ENCODE measurements around the gene GPS2. TPM values are rescaled to one million over a fixed set of nuclear protein-coding genes. Genes with fewer than 3 reads are reported as not detected.

GPS2 gene
- total and polyA plus RNA-seq, 2 donors (not counting 1 experiment from before 2014, with no cell fraction given), result 30.6 to 55.3 TPM

- H3K36me3 ChIP-seq (ENCODE audit: control insufficient read depth, insufficient read depth, low read length), result no peaks in the 10 kb centered on the region
- peak overlapping the region; percentile 70 for H3K4me2 ChIP-seq (ENCODE audit: extremely low read depth, insufficient read depth, low read length)
- peaks cover 33% of the 10 kb centered on the region for H3K27me3 ChIP-seq (ENCODE audit: control insufficient read depth, insufficient read depth, low read length)
- no peaks in the 10 kb centered on the region for H4K20me1 ChIP-seq (ENCODE audit: control insufficient read depth, extremely low read depth, insufficient read depth, low read length)
- no peaks in the 10 kb centered on the region for H3K9me3 ChIP-seq (ENCODE audit: control insufficient read depth, insufficient read depth, low read depth, low read length)
- peak overlapping the region in 1 of 4 experiments; percentile 33 for H3K4me3 ChIP-seq (replicated peaks in 1 of 4; ENCODE audit: control extremely low read depth in 1 of 4, insufficient read depth in 1 of 4, low read depth in 3 of 4, low read length in 4 of 4)
- no peaks in the 10 kb centered on the region for H3K79me2 ChIP-seq (ENCODE audit: control insufficient read depth, insufficient read depth, low read length)
- no peaks in the 10 kb centered on the region for H3K4me1 ChIP-seq (ENCODE audit: control insufficient read depth, extremely low read depth, insufficient read depth, low read length)
- DNase-seq (ENCODE audit: low read depth in 2 of 2), result no peak
- no peak overlapping the region for H2AFZ ChIP-seq (ENCODE audit: low read length)
- no peak overlapping the region for H3K9ac ChIP-seq (ENCODE audit: insufficient read depth, low read length)
- no peak for TF ChIP-seq CTCF (conservative IDR thresholded peaks at IDR 0.05 in 1 of 2, IDR thresholded peaks at IDR 0.05 in 1 of 2; ENCODE audit: low read depth in 1 of 2, low read length in 2 of 2)
- TF ChIP-seq EZH2 (IDR thresholded peaks at IDR 0.05; ENCODE audit: low read length, missing control alignments), result no peak
- no peak overlapping the region for H3K27ac ChIP-seq (ENCODE audit: insufficient read depth, low read length)
These were observed 19.7 kb downstream of the GPS2 start for GRCh38 chr17:7295230-7296180.

GRCh38 chr17:7294614-7295153 lies 20.5 kb downstream of the GPS2 start, which contains the start of gene YBX2:
Gene YBX2, minus strand, starts transcription at chr17:7294639. Its CDS starts 139 bp downstream, at chr17:7294500.
- peaks cover 38% of the 10 kb centered on the region for H3K27me3 ChIP-seq (ENCODE audit: control insufficient read depth, insufficient read depth, low read length)
- H3K9me3 ChIP-seq (ENCODE audit: control insufficient read depth, insufficient read depth, low read depth, low read length), result no peaks in the 10 kb centered on the region
- peak within 1 kb of the TSS in 1 of 4 experiments; percentile 10 for H3K4me3 ChIP-seq (replicated peaks in 1 of 4; ENCODE audit: control extremely low read depth in 1 of 4, insufficient read depth in 1 of 4, low read depth in 3 of 4, low read length in 4 of 4)
- H2AFZ ChIP-seq (ENCODE audit: low read length), result no peak within 1 kb of the TSS
- peak within 1 kb of the TSS; percentile 23 for H3K4me2 ChIP-seq (ENCODE audit: extremely low read depth, insufficient read depth, low read length)
- no peaks in the 10 kb centered on the region for H3K4me1 ChIP-seq (ENCODE audit: control insufficient read depth, extremely low read depth, insufficient read depth, low read length)
- no peaks in the 10 kb centered on the region for H3K79me2 ChIP-seq (ENCODE audit: control insufficient read depth, insufficient read depth, low read length)
- no peak for DNase-seq (ENCODE audit: low read depth in 2 of 2)
- H3K9ac ChIP-seq (ENCODE audit: insufficient read depth, low read length), result no peak within 1 kb of the TSS
- no peaks in the 10 kb centered on the region for H4K20me1 ChIP-seq (ENCODE audit: control insufficient read depth, extremely low read depth, insufficient read depth, low read length)
- no peak within 1 kb of the TSS for H3K27ac ChIP-seq (ENCODE audit: insufficient read depth, low read length)
- H3K36me3 ChIP-seq (ENCODE audit: control insufficient read depth, insufficient read depth, low read length), result no peaks in the 10 kb centered on the region
- TF ChIP-seq EZH2 (IDR thresholded peaks at IDR 0.05; ENCODE audit: low read length, missing control alignments) (peak; percentile 79), CTCF (conservative IDR thresholded peaks at IDR 0.05 in 1 of 2, IDR thresholded peaks at IDR 0.05 in 1 of 2; ENCODE audit: low read depth in 1 of 2, low read length in 2 of 2) (no peak)

- no peaks in the 10 kb centered on the region for H3K4me1 ChIP-seq (ENCODE audit: control insufficient read depth, extremely low read depth, insufficient read depth, low read length)
- peak overlapping the region; percentile 13 for H3K4me2 ChIP-seq (ENCODE audit: extremely low read depth, insufficient read depth, low read length)
- no peak for DNase-seq (ENCODE audit: low read depth in 2 of 2)
- no peak overlapping the region for H3K27ac ChIP-seq (ENCODE audit: insufficient read depth, low read length)
- H3K27me3 ChIP-seq (ENCODE audit: control insufficient read depth, insufficient read depth, low read length), result peaks cover 38% of the 10 kb centered on the region
- H3K9me3 ChIP-seq (ENCODE audit: control insufficient read depth, insufficient read depth, low read depth, low read length), result no peaks in the 10 kb centered on the region
- no peaks in the 10 kb centered on the region for H4K20me1 ChIP-seq (ENCODE audit: control insufficient read depth, extremely low read depth, insufficient read depth, low read length)
- H3K9ac ChIP-seq (ENCODE audit: insufficient read depth, low read length), result no peak overlapping the region
- no peak overlapping the region for H3K4me3 ChIP-seq (replicated peaks in 1 of 4; ENCODE audit: control extremely low read depth in 1 of 4, insufficient read depth in 1 of 4, low read depth in 3 of 4, low read length in 4 of 4)
- TF ChIP-seq EZH2 (IDR thresholded peaks at IDR 0.05; ENCODE audit: low read length, missing control alignments) (peak; percentile 81), CTCF (conservative IDR thresholded peaks at IDR 0.05 in 1 of 2, IDR thresholded peaks at IDR 0.05 in 1 of 2; ENCODE audit: low read depth in 1 of 2, low read length in 2 of 2) (no peak)
- no peak overlapping the region for H2AFZ ChIP-seq (ENCODE audit: low read length)
- H3K79me2 ChIP-seq (ENCODE audit: control insufficient read depth, insufficient read depth, low read length), result no peaks in the 10 kb centered on the region
- H3K36me3 ChIP-seq (ENCODE audit: control insufficient read depth, insufficient read depth, low read length), result no peaks in the 10 kb centered on the region
These were observed 21.1 kb downstream of the GPS2 start for GRCh38 chr17:7293816-7294613.
